NCI-H69 (cell line): ENCODE data around the gene TRABD2B.
"Not testable (repeated sequence)": the region's sequence is repeated elsewhere in the genome, so short reads cannot be mapped to it uniquely, and the experiment has no call there.

Experiments used
- DNase-seq: peaks from one replicate; lab custom pipeline; 2025; lab: John Stamatoyannopoulos, UW

TRABD2B gene

GRCh38 chr1:47967864-47968555 lies 29.2 kb downstream of the TRABD2B start:
- no peak for DNase-seq

- DNase-seq = no peak
Measured at GRCh38 chr1:47965816-47966215, 31.4 kb downstream of the TRABD2B start.

- no peak for DNase-seq
Measured at GRCh38 chr1:47964636-47965035, 32.5 kb downstream of the TRABD2B start.

- DNase-seq = no peak
Measured at GRCh38 chr1:47963568-47964358, 33.4 kb downstream of the TRABD2B start.

GRCh38 chr1:47962750-47963492 lies 34.3 kb downstream of the TRABD2B start:
- peak; percentile 76 for DNase-seq

- DNase-seq = not testable (repeated sequence)
Measured at GRCh38 chr1:47961835-47962234, 35.4 kb downstream of the TRABD2B start.

GRCh38 chr1:47956491-47956890 lies 40.7 kb downstream of the TRABD2B start:
- DNase-seq = not testable (repeated sequence)

GRCh38 chr1:47953661-47954060 lies 43.5 kb downstream of the TRABD2B start:
- no peak for DNase-seq

- DNase-seq = no peak
Measured at GRCh38 chr1:47951545-47952235, 45.5 kb downstream of the TRABD2B start.

GRCh38 chr1:47951026-47951425 lies 46.2 kb downstream of the TRABD2B start:
- DNase-seq = no peak

GRCh38 chr1:47950471-47950870 lies 46.7 kb downstream of the TRABD2B start:
- DNase-seq = no peak

- DNase-seq = peak; percentile 52
Measured at GRCh38 chr1:47948126-47948525, 49.1 kb downstream of the TRABD2B start.

- DNase-seq = no peak
Measured at GRCh38 chr1:47947531-47947930, 49.7 kb downstream of the TRABD2B start.

- no peak for DNase-seq
Measured at GRCh38 chr1:47944561-47944960, 52.6 kb downstream of the TRABD2B start.

- no peak for DNase-seq
Measured at GRCh38 chr1:47942240-47942629, 55.0 kb downstream of the TRABD2B start.

GRCh38 chr1:47941609-47942239 lies 55.5 kb downstream of the TRABD2B start:
- DNase-seq = peak; percentile 51

- DNase-seq = no peak
Measured at GRCh38 chr1:47940779-47941178, 56.4 kb downstream of the TRABD2B start.

- no peak for DNase-seq
Measured at GRCh38 chr1:47940326-47940725, 56.9 kb downstream of the TRABD2B start.

- DNase-seq = no peak
Measured at GRCh38 chr1:47938520-47938919, 58.7 kb downstream of the TRABD2B start.

GRCh38 chr1:47937586-47938254 lies 59.5 kb downstream of the TRABD2B start:
- DNase-seq = no peak

- no peak for DNase-seq
Measured at GRCh38 chr1:47936916-47937551, 60.2 kb downstream of the TRABD2B start.
